Mesodermal cell (in vitro differentiated cells): ENCODE measurements around the gene PDE4B.

ENCODE experiments used
- H3K27ac ChIP-seq: 2 replicates; pipeline ENCODE4 v1.7.0; 2013; ENCODE audit warnings: mild to moderate bottlenecking, low read depth, low read length, moderate library complexity; ENCODE audit not compliant: severe bottlenecking
- H3K36me3 ChIP-seq: 2 replicates; pipeline ENCODE4 v1.7.1; 2013; ENCODE audit warnings: mild to moderate bottlenecking, low read length, moderate library complexity; ENCODE audit not compliant: control insufficient read depth, insufficient read depth
- H3K4me1 ChIP-seq: one replicate; pipeline ENCODE4 v1.7.1; 2013; ENCODE audit warnings: mild to moderate bottlenecking, low read length; ENCODE audit not compliant: insufficient read depth, control insufficient read depth, poor library complexity, severe bottlenecking
- H3K4me3 ChIP-seq: 2 replicates; pipeline ENCODE4 v1.7.0; 2013; ENCODE audit warnings: low read length, control low read depth, mild to moderate bottlenecking; ENCODE audit not compliant: insufficient read depth, poor library complexity, severe bottlenecking; ENCODE audit errors: extremely low read depth
- H3K9me3 ChIP-seq: 2 replicates; pipeline ENCODE4 v1.7.1; 2013; ENCODE audit warnings: mild to moderate bottlenecking, low read length, moderate library complexity; ENCODE audit not compliant: control insufficient read depth
- WGBS, 2 experiments: methylation state at CpG; one replicate each; pipeline ENCODE4 v1.1.5; 2013; ENCODE audit warnings: missing lambda C conversion rate in 2 of 2; ENCODE audit not compliant: insufficient coverage in 2 of 2; 5-methylcytosine and 5-hydroxymethylcytosine counted together

Gene PDE4B

DNA sequence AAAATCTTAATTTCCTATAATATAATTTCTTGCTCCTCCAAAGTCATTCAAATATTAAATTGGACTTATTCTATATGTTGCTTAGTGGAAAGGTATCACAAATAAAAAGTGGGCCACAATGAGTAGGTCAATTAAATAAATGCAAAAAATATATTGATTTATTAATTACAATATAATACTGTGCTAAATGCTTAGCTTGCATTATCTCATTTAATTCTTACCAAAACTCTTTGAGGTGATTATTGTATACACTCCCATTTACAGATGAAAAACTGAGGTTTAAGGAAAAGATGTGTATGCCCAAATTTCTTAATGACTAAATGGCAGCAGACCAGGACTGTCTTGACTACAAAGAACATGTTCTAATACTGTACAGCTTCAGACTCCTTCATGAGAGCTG is 415.9 kb downstream of the PDE4B start:
- no peak overlapping the region for H3K4me3 ChIP-seq
- H3K9me3 ChIP-seq: peaks cover 9% of the 10 kb centered on the region
- H3K27ac ChIP-seq: no peak overlapping the region
- no peaks in the 10 kb centered on the region for H3K36me3 ChIP-seq
- H3K4me1 ChIP-seq: no peaks in the 10 kb centered on the region

DNA sequence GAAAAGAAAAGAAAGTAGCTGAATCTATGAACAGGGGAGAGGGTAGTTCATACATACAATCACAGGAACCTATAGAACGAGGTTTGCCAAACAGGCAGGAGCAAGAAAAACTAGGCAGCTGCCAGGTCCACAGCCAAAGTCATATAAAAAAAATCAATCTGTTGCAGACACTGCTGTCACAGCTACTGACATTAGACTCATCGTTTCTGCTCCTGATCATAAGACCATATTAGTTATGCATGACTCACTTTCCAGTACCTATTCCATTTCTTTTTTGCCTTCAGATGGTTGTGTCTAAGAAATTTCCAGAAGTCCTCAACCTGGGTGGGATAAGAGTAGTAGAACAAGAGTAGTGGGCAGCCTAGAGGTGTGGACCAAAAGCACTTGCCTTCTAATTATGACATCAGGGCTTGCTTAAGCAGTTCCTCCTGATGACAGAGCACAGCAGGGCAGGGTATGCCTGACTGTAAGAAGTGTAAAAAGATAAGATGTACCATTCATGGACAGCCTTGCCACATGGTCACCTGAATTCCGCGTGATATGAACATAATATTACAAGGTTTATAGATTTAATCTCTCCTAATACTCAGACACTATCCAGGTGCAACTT is 418.0 kb downstream of the PDE4B start:
- no peak overlapping the region for H3K4me3 ChIP-seq
- no peaks in the 10 kb centered on the region for H3K9me3 ChIP-seq
- H3K36me3 ChIP-seq: no peaks in the 10 kb centered on the region
- no peak overlapping the region for H3K27ac ChIP-seq
- no peaks in the 10 kb centered on the region for H3K4me1 ChIP-seq
- 83% methylated on average over 1 of the region's 4 CpGs; no CpG with 5 or more reads in 1 of the 2 experiments for WGBS, 2 experiments

DNA sequence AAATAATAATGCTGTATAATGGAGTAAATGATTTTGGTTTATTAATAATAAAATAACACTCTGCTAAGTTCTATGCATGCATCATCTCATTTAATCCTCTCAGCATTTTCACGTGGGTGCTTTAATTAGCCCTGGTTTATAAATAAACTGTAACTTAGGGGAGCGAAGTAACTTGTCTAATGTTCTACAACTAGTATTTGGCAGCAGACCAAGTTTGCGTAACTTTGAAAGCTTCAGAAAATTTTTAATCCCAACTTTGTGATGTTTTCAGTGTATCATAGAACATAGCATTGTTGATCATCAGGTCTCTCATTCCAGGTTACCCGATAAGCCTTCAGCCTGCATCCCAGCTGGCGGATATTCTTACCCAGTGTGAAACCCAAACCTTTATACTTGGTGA is 418.8 kb downstream of the PDE4B start:
- Histone ChIP-seq H3K4me1 (no peaks in the 10 kb centered on the region), H3K36me3 (no peaks in the 10 kb centered on the region), H3K27ac (no peak overlapping the region), H3K9me3 (no peaks in the 10 kb centered on the region), H3K4me3 (no peak overlapping the region)
- 92 to 97% methylated on average over 3 to 5 of the region's 5 CpGs for WGBS, 2 experiments

DNA sequence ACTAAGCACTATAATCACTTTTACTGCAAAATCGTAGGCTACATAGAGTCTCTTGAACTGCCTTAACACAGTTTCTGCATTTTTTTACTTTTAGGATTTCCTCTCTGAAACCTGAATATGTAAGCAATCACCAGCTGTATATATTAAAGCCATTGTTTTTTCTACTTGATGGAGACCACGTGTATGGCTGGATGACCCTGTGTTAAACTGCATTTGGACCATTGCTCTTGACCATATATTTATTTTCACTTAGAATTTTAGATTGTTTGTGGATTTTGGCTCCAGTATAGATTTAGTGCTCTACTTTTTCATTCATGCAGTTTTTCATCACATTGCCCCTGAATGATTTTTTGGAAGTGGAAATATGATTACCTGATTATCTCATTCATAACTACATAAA is 420.8 kb downstream of the PDE4B start:
- no peak overlapping the region for H3K27ac ChIP-seq
- no peaks in the 10 kb centered on the region for H3K9me3 ChIP-seq
- H3K4me3 ChIP-seq: no peak overlapping the region
- H3K4me1 ChIP-seq: no peaks in the 10 kb centered on the region
- WGBS, 2 experiments: 100% methylated on average over 1 of the region's 2 CpGs; no CpG with 5 or more reads in 1 of the 2 experiments
- no peaks in the 10 kb centered on the region for H3K36me3 ChIP-seq

DNA sequence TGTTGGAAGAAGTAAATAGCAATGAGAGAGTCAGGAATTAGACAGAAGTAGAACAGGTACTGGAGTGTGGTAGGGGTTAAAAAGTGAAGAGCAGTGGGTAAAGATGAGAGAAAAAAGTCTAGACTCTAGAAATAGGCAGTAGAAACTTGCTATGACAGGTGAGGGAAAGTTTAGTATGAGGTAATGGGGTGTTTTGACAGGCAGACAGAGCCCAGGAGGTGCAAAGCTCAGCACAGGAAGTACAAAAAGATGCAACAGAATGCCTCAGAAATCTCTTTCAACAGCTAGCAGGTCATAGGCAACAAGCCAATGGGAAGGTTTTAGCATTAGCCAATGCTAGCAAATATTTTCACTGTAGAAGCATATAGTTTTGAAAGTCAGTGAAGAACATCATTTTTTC is 422.2 kb downstream of the PDE4B start:
- H3K4me3 ChIP-seq: no peak overlapping the region
- H3K36me3 ChIP-seq: no peaks in the 10 kb centered on the region
- H3K4me1 ChIP-seq: no peaks in the 10 kb centered on the region
- no peaks in the 10 kb centered on the region for H3K9me3 ChIP-seq
- H3K27ac ChIP-seq: no peak overlapping the region

DNA sequence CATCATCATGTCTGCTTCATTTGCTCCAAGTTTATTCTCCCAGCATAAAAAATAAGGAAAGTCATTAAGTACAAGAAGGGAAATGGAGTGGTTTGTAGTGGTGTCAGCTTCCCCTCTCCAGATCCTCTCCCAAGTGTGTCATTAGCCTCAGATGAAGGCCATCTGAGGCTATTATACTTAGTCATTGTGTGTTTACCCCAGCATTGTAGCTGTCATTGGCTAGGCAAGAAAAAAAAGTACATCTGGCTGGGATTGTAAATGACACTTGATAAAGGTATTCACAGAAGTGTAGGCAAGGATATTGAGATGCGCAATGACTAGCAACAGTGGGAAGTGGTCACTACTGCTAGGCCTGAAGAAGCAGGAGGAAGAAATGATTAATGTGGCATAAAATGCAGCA is 424.3 kb downstream of the PDE4B start:
- WGBS, 2 experiments: 100% methylated on average over 1 of the region's 1 CpG
- Histone ChIP-seq H3K4me1 (no peaks in the 10 kb centered on the region), H3K36me3 (no peaks in the 10 kb centered on the region), H3K9me3 (no peaks in the 10 kb centered on the region), H3K4me3 (no peak overlapping the region), H3K27ac (no peak overlapping the region)

DNA sequence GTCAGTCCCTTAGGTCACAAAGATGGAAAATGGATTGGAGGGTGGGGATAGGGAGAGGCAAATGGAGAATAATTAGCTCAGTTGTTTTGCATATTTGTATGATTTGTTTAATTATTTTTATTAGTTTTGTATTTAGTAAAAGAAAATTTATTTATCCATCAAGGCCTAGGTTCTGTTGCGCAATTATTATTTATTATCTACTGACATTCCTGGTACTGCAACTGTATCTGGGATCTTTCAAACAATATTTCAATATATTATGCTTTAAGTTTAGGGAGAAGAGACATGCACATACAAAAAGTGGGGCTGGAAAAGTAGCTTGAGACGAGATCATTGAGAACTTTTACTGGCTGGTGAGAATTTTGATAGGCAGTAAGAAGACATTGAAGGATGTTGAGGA is 424.9 kb downstream of the PDE4B start:
- Histone ChIP-seq H3K4me1 (no peaks in the 10 kb centered on the region), H3K9me3 (no peaks in the 10 kb centered on the region), H3K27ac (no peak overlapping the region), H3K4me3 (no peak overlapping the region), H3K36me3 (no peaks in the 10 kb centered on the region)
- WGBS, 2 experiments: 100% methylated on average over 1 of the region's 2 CpGs

DNA sequence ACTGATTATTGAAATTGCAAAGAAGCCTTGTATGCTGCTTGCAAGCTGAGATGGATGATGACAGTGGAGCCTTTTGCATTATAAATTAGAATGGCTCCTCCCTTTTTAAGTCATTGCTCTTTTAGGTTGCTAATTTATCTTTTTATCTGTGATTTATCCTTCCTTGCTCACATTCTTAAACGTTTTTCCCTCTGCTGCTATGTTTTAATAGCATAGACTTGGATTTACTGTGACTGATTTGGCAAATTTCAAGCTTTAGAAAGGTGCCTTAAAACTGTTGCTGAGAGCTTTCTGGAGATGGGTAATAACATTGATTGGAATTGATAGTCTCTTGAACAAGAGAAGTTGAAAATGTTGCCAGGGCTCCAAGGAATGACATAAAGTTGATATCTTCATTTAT is 427.8 kb downstream of the PDE4B start:
- no CpG with 5 or more reads among the region's 1 CpG for WGBS, 2 experiments
- Histone ChIP-seq H3K4me1 (no peaks in the 10 kb centered on the region), H3K4me3 (no peak overlapping the region), H3K36me3 (no peaks in the 10 kb centered on the region), H3K9me3 (no peaks in the 10 kb centered on the region), H3K27ac (no peak overlapping the region)

DNA sequence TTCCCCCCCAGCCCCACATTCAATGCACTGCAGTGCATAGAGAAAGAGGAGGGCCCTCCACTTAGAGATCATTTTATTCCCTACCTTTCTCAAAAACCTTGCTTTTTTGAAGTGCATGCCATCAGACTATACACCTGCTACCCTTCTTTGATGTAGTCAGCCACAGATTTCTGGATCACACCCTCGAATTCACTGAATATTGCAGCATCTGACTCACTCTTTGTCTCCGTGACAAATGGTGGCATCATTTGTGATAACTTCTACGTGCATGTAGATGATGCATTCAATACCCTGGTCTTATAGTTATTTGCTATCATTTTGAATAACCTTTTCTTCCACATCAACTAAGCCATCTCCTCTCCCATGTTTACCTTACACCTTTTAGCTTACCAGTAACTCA is 431.0 kb downstream of the PDE4B start:
- WGBS, 2 experiments: 83 to 89% methylated on average over 1 of the region's 3 CpGs
- no peaks in the 10 kb centered on the region for H3K36me3 ChIP-seq
- H3K4me3 ChIP-seq: no peak overlapping the region
- no peak overlapping the region for H3K27ac ChIP-seq
- no peaks in the 10 kb centered on the region for H3K9me3 ChIP-seq
- no peaks in the 10 kb centered on the region for H3K4me1 ChIP-seq

DNA sequence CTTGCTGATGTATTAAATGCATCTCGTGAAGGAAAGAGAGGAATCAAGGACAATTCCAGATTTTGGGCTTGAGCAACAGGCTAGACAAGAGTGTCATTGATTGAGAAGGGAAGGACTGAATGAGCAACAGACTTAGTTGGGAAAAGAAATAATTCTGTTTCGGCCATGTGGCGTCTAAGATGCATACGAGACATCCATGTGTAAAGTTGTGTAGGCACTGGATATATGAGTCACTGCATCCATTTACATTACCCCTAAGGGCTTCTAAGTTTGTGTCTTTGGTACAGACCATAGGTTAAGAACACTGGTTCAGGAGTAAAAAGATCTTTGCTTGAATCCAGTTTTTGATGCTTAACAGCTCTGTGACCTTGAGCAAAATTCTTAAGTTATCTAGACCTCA is 434.3 kb downstream of the PDE4B start:
- Histone ChIP-seq H3K4me1 (no peaks in the 10 kb centered on the region), H3K27ac (no peak overlapping the region), H3K36me3 (no peaks in the 10 kb centered on the region), H3K9me3 (no peaks in the 10 kb centered on the region), H3K4me3 (no peak overlapping the region)
- 81 to 88% methylated on average over 1 of the region's 4 CpGs for WGBS, 2 experiments

DNA sequence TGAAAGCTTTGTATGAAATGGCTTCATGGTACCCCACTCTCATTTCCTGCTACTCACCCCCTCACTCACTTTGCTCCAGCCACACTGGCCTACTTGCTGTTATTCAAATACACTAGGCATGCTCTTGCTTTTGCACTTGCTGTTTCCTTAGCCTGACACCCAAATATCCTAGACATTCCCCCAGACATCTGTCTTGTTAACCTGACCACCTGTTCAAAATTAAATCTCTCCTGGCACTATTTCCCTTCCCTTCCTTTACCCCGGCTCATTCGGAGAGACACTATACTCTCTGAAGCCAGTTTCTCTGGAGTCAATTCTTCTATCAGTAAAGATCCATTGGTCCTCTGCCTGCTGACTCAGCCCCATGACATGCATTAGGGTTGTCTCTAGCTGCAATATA is 435.3 kb downstream of the PDE4B start:
- 100% methylated on average over 1 to 2 of the region's 2 CpGs for WGBS, 2 experiments
- H3K4me1 ChIP-seq: no peaks in the 10 kb centered on the region
- H3K4me3 ChIP-seq: no peak overlapping the region
- no peaks in the 10 kb centered on the region for H3K36me3 ChIP-seq
- no peak overlapping the region for H3K27ac ChIP-seq
- no peaks in the 10 kb centered on the region for H3K9me3 ChIP-seq

DNA sequence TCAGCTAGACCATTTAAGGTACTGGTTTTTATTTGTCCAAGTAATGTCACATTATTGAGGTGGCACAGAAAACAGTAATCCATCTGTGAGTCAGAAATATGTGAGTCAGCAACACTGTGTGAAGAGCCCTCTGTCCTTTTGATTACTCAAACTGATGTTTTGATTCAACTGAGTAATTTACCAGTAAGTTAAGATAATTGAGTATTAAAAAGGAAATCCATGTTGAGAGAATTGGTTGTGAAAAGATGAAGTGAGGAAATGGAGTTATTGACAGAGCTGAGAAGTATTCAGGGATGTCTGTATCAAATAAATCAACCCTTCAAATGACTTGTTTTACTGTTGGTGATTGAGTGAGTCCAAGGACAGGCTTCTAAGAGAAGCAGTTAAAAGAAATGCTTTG is 438.5 kb downstream of the PDE4B start:
- H3K36me3 ChIP-seq: no peaks in the 10 kb centered on the region

More for the DNA sequence above, 438.5 kb downstream of the PDE4B start:
- Histone ChIP-seq H3K4me1 (no peaks in the 10 kb centered on the region), H3K9me3 (no peaks in the 10 kb centered on the region), H3K4me3 (no peak overlapping the region), H3K27ac (no peak overlapping the region)
